GM12878 (cell line): ENCODE results near the gene NAGA. TPM values are rescaled to one million over a fixed set of nuclear protein-coding genes. Genes with fewer than 3 reads are reported as not detected.

Experiments
- ATF7 ChIP-seq: fragments of 450-650 bp; IDR thresholded peaks from 2 replicates; pipeline ENCODE4 v1.6.1; 2016; ENCODE audit warnings: low read depth, mild to moderate bottlenecking
- BHLHE40 ChIP-seq, 2 experiments: fragments of 450-650 bp in 1 of 2; IDR thresholded peaks; 2 replicates each; pipeline ENCODE4 v1.6.1; 2011 to 2017; ENCODE audit warnings: low read depth in 2 of 2, borderline replicate concordance in 1 of 2, improper control_type of control experiment in 1 of 2, low read length in 1 of 2, mild to moderate bottlenecking in 1 of 2
- RELA ChIP-seq: fragments of 450-650 bp; IDR thresholded peaks from 2 replicates; pipeline ENCODE4 v1.8.0; 2014; ENCODE audit warnings: borderline replicate concordance; ENCODE audit not compliant: partially characterized antibody
- TCF7 ChIP-seq: IDR thresholded peaks from 2 replicates; pipeline ENCODE4 v1.6.1; 2014; ENCODE audit warnings: antibody characterized with exemption, borderline replicate concordance
- YY1 ChIP-seq: IDR thresholded peaks from 2 replicates; pipeline ENCODE4 v1.6.1; 2011; ENCODE audit warnings: low read depth, mild to moderate bottlenecking, low read length
- polyA plus RNA-seq, 11 experiments: library from polyadenylated mRNA; depleted of rRNA in 4 of 11; unstranded in 6 of 11; stranded (reverse) in 5 of 11; fragments of >200 nt; fragmentation: Nextera tagmentation in 4 of 11; fragmentation: Illumina TruSeq in 1 of 11; extraction: Ambion mirVana in 4 of 11; extraction: Trizol in 1 of 11; gene quantifications; 1 replicate in 1 of 11; 2 replicates in 10 of 11; pipeline versions ENCODE4 v1.2.1 to v1.2.3, GENCODE V29; 2011 to 2016; ENCODE audit warnings: inconsistent platforms in 2 of 11, missing spikeins in 2 of 11, low read depth in 1 of 11
- total RNA-seq, 4 experiments: library from RNA; depleted of rRNA in 3 of 4; stranded (reverse); fragments of >200 nt in 3 of 4; fragmentation: Illumina TruSeq in 1 of 4; extraction: Trizol in 1 of 4; gene quantifications; 2 replicates each; pipeline versions ENCODE4 v1.2.1 to v1.2.3, GENCODE V29; 2013 to 2021
- TF ChIP-seq, protein P1 (sequence below): fragments of 150-350 bp; IDR thresholded peaks from 2 replicates; pipeline ENCODE4 v1.6.1; 2016; ENCODE audit warnings: low read depth, low read length
- TF ChIP-seq, protein P2 (sequence below), 3 experiments: IDR thresholded peaks in 2 of 3; conservative IDR thresholded peaks in 1 of 3; 2 replicates each; pipeline ENCODE4 v1.5.1; 2011; ENCODE audit warnings: low read depth in 3 of 3, low read length in 3 of 3, mild to moderate bottlenecking in 3 of 3, control low read depth in 2 of 3, moderate library complexity in 2 of 3, inconsistent platforms in 1 of 3, mixed read lengths in 1 of 3; ENCODE audit not compliant: control insufficient read depth in 2 of 3, insufficient read depth in 1 of 3; ENCODE audit errors: extremely low read depth in 1 of 3

NAGA gene
- total and polyA plus RNA-seq, 10 of the 15 experiments (the other 5 are each of a cell fraction or from before 2014, with no cell fraction given): 9.3 to 46.0 (median 33.2) TPM

GRCh38 chr22:42090596-42091454, 20.2 kb upstream of the NAGA start, which contains the start of gene NDUFA6 (continued):
- TF ChIP-seq, protein P1, sequence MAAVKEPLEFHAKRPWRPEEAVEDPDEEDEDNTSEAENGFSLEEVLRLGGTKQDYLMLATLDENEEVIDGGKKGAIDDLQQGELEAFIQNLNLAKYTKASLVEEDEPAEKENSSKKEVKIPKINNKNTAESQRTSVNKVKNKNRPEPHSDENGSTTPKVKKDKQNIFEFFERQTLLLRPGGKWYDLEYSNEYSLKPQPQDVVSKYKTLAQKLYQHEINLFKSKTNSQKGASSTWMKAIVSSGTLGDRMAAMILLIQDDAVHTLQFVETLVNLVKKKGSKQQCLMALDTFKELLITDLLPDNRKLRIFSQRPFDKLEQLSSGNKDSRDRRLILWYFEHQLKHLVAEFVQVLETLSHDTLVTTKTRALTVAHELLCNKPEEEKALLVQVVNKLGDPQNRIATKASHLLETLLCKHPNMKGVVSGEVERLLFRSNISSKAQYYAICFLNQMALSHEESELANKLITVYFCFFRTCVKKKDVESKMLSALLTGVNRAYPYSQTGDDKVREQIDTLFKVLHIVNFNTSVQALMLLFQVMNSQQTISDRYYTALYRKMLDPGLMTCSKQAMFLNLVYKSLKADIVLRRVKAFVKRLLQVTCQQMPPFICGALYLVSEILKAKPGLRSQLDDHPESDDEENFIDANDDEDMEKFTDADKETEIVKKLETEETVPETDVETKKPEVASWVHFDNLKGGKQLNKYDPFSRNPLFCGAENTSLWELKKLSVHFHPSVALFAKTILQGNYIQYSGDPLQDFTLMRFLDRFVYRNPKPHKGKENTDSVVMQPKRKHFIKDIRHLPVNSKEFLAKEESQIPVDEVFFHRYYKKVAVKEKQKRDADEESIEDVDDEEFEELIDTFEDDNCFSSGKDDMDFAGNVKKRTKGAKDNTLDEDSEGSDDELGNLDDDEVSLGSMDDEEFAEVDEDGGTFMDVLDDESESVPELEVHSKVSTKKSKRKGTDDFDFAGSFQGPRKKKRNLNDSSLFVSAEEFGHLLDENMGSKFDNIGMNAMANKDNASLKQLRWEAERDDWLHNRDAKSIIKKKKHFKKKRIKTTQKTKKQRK: no peak
- TF ChIP-seq, protein P2, sequence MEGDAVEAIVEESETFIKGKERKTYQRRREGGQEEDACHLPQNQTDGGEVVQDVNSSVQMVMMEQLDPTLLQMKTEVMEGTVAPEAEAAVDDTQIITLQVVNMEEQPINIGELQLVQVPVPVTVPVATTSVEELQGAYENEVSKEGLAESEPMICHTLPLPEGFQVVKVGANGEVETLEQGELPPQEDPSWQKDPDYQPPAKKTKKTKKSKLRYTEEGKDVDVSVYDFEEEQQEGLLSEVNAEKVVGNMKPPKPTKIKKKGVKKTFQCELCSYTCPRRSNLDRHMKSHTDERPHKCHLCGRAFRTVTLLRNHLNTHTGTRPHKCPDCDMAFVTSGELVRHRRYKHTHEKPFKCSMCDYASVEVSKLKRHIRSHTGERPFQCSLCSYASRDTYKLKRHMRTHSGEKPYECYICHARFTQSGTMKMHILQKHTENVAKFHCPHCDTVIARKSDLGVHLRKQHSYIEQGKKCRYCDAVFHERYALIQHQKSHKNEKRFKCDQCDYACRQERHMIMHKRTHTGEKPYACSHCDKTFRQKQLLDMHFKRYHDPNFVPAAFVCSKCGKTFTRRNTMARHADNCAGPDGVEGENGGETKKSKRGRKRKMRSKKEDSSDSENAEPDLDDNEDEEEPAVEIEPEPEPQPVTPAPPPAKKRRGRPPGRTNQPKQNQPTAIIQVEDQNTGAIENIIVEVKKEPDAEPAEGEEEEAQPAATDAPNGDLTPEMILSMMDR (IDR thresholded peaks at IDR 0.05 in 2 of 3, conservative IDR thresholded peaks at IDR 0.05 in 1 of 3; ENCODE audit: control insufficient read depth in 2 of 3, extremely low read depth in 1 of 3, insufficient read depth in 1 of 3, low read depth in 3 of 3, low read length in 3 of 3): peak; percentile 95 to 99 (median 96); a peak in 5 of 6 replicates
- TF ChIP-seq TCF7 (no peak), RELA (peak; percentile 85), BHLHE40 (IDR thresholded peaks at IDR 0.05; ENCODE audit: borderline replicate concordance in 1 of 2, low read depth in 2 of 2, low read length in 1 of 2) (peak; percentile 92 to 96), YY1 (peak; percentile 96), ATF7 (peak; percentile 22; the same call in 1 of the 2 replicates)
